Thymus (tissue), 11 donors: ENCODE measurements around the gene OLFM2. TPM values are rescaled to one million over a fixed set of nuclear protein-coding genes. Genes with fewer than 3 reads are reported as not detected.
"Not testable (repeated sequence)": the region's sequence is repeated elsewhere in the genome, so short reads cannot be mapped to it uniquely, and the experiment has no call there.

Experiments used
- DNase-seq, 9 donors: peaks; one replicate each; pipeline ENCODE4 v3.0.0-alpha.2; 2013; ENCODE audit warnings: low spot score in 9 of 9, low read depth in 6 of 9, missing footprints in 1 of 9
- H3K27ac ChIP-seq, 2 donors: one replicate each; pipeline ENCODE4 v1.5.1; 2013; ENCODE audit warnings: control low read depth in 1 of 2, low read depth in 1 of 2, low read length in 1 of 2, mild to moderate bottlenecking in 1 of 2, moderate library complexity in 1 of 2
- H3K27me3 ChIP-seq, 2 donors: one replicate each; pipeline ENCODE4 v1.5.1; 2013; ENCODE audit warnings: low read length in 1 of 2; ENCODE audit not compliant: control insufficient read depth in 2 of 2, insufficient read depth in 1 of 2
- H3K36me3 ChIP-seq, 2 donors: one replicate each; pipeline ENCODE4 v1.5.1; 2013; ENCODE audit warnings: low read length in 1 of 2, mild to moderate bottlenecking in 1 of 2, moderate library complexity in 1 of 2; ENCODE audit not compliant: control insufficient read depth in 2 of 2, insufficient read depth in 2 of 2
- H3K4me1 ChIP-seq, 2 donors: one replicate each; pipeline ENCODE4 v1.5.1; 2013; ENCODE audit warnings: low read length in 2 of 2; ENCODE audit not compliant: control insufficient read depth in 2 of 2, insufficient read depth in 2 of 2
- H3K4me3 ChIP-seq, 2 donors: one replicate each; pipeline ENCODE4 v1.5.1; 2013; ENCODE audit warnings: low read length in 2 of 2, control low read depth in 1 of 2, mild to moderate bottlenecking in 1 of 2
- H3K9me3 ChIP-seq, 2 donors: one replicate each; pipeline ENCODE4 v1.5.1; 2013; ENCODE audit warnings: low read length in 1 of 2, mild to moderate bottlenecking in 1 of 2; ENCODE audit not compliant: control insufficient read depth in 2 of 2, insufficient read depth in 1 of 2
- WGBS: extraction: QIAGEN DNeasy Blood & Tissue Kit; methylation state at CpG from one replicate; pipeline ENCODE4 v1.1.7; 2013; 5-methylcytosine and 5-hydroxymethylcytosine counted together
- polyA plus RNA-seq: library from polyadenylated mRNA; stranded (reverse); fragments of 200-250 nt; gene quantifications from one replicate; pipeline ENCODE4 v1.2.3, GENCODE V29; 2013
- total RNA-seq: library from RNA; stranded (reverse); fragments of 120-200 nt; gene quantifications from one replicate; pipeline ENCODE4 v1.2.4, GENCODE V29; 2013
- donor health status: healthy.

The OLFM2 gene
- total and polyA plus RNA-seq, 2 donors, result 10.4 to 14.3 TPM

DNA sequence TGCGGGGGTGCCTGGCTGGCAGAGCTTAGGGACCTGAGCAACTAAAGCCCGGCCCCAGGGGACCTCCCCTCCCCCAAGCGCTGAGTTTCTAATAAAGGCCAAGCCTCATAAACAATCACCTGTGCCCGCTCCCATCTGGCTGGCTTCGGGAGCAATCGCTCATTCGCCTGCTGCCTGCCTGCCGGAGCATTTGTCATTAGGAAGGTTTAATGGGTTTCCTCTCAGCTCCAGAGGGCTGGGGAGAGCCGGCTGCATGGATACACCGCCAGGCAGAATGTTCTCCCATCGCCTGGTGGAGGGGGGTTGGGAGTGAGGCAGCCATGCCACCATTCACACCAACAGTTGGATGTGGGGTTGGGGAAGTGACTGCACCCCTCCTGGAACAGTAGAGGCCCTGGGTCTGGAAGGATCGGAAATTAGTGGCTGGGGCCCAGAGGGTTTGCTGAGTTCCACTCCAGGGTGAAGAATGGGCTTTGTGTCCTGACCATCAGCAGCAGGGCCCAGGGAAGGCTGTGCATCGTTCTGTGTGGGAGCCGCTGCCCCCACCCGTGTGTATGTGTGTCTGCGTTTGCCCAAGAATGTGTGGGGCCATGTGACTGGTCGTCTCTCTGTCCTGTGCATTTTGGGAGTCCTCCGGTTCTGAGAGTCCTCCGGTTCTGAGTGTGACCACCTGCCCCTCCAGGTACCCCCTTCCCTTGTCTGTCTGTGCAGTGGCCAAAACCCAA is 85.9 kb downstream of the OLFM2 start:
- Histone ChIP-seq H3K4me3 (no peak overlapping the region), H3K36me3 (peaks cover 57 to 85% of the 10 kb centered on the region in 2 donors), H3K4me1 (peaks cover 15 to 20% of the 10 kb centered on the region in 2 donors), H3K27me3 (no peaks in the 10 kb centered on the region), H3K27ac (no peak overlapping the region), H3K9me3 (peaks cover 0 to 3% of the 10 kb centered on the region in 2 donors)
- 90% methylated on average over 19 of the region's 19 CpGs for WGBS
- no peak for DNase-seq

DNA sequence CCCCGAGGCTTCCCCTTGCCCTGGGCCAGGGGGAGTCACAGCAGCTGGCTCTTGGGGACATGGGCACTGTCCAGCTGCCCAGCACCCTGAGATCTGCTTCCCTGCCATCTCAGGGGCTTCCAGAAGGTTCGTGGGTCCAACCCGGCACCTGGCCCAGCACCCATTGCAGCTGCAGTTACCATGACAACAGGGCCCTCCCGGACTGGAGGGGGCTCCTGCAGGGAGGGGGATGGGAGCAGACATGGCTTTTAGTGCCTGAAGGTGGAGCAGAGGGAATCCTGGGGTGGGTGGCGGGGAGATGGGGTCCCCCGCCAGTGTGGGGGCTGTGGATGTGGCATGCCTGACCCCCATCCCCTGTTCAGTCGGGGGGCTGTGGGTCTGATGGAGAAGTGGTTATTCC is 86.5 kb downstream of the OLFM2 start:
- no peak for DNase-seq
- peaks cover 15 to 20% of the 10 kb centered on the region in 2 donors for H3K4me1 ChIP-seq
- no peak overlapping the region for H3K27ac ChIP-seq
- H3K4me3 ChIP-seq, result no peak overlapping the region
- H3K9me3 ChIP-seq, result peaks cover 0 to 3% of the 10 kb centered on the region in 2 donors
- H3K36me3 ChIP-seq, result peaks cover 59 to 88% of the 10 kb centered on the region in 2 donors
- H3K27me3 ChIP-seq, result no peaks in the 10 kb centered on the region
- 88% methylated on average over 7 of the region's 7 CpGs for WGBS

DNA sequence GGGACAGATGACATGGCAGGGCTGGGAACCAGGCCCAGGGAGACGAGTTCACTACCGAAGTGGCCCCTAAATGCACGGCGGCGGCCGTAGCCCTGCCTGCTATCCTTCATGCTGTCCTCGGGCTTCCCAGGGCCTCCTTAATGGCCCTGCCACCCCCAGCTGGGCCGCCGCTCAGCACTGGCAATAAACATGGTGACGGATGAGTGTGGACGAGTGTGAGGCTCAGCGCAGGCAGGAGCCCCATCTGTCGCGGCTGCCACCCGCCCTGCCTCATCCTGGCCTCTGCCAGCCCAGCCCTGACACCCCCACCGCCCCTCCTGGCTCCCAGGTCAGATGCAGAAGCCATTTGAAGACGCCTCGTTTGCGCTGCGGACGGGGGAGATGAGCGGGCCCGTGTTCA is 87.6 kb downstream of the OLFM2 start:
- no peak for DNase-seq
- Histone ChIP-seq H3K4me3 (no peak overlapping the region), H3K36me3 (peaks cover 65 to 89% of the 10 kb centered on the region in 2 donors), H3K9me3 (peaks cover 0 to 2% of the 10 kb centered on the region in 2 donors), H3K27me3 (no peaks in the 10 kb centered on the region), H3K27ac (peak overlapping the region in 1 of 2 donors; percentile 8), H3K4me1 (peaks cover 15 to 20% of the 10 kb centered on the region in 2 donors)
- 96% methylated on average over 23 of the region's 23 CpGs for WGBS

GRCh38 chr19:9848060-9848459 is 88.3 kb downstream of the OLFM2 start:
- 94% methylated on average over 4 of the region's 4 CpGs for WGBS
- peak in 3 of 9 donors; percentile 43 to 56 (median 47) for DNase-seq
- H3K36me3 ChIP-seq, result peaks cover 72 to 96% of the 10 kb centered on the region in 2 donors

GRCh38 chr19:9847087-9847671 is 89.1 kb downstream of the OLFM2 start:
- 95% methylated on average over 13 of the region's 13 CpGs for WGBS

More at GRCh38 chr19:9848060-9848459, 88.3 kb downstream of the OLFM2 start:
- no peaks in the 10 kb centered on the region for H3K27me3 ChIP-seq
- H3K27ac ChIP-seq, result peak overlapping the region in 1 of 2 donors; percentile 15
- no peak overlapping the region for H3K4me3 ChIP-seq
- H3K4me1 ChIP-seq, result peaks cover 15 to 20% of the 10 kb centered on the region in 2 donors
- peaks cover 0 to 9% of the 10 kb centered on the region in 2 donors for H3K9me3 ChIP-seq

GRCh38 chr19:9843626-9844273 is 92.6 kb downstream of the OLFM2 start:
- peaks cover 91 to 100% of the 10 kb centered on the region in 2 donors for H3K36me3 ChIP-seq
- H3K4me3 ChIP-seq, DNase-seq, H3K27me3 ChIP-seq: not testable (repeated sequence)
- H3K9me3 ChIP-seq, result peaks cover 0 to 11% of the 10 kb centered on the region in 2 donors
- peaks cover 15 to 18% of the 10 kb centered on the region in 2 donors for H3K4me1 ChIP-seq
- H3K27ac ChIP-seq, result peak overlapping the region in 1 of 2 donors; percentile 20
- WGBS, result 98% methylated on average over 12 of the region's 12 CpGs

More at GRCh38 chr19:9847087-9847671, 89.1 kb downstream of the OLFM2 start:
- peaks cover 0 to 11% of the 10 kb centered on the region in 2 donors for H3K9me3 ChIP-seq
- peak overlapping the region in 1 of 2 donors; percentile 20 for H3K27ac ChIP-seq
- H3K36me3 ChIP-seq, result peaks cover 81 to 99% of the 10 kb centered on the region in 2 donors
- H3K27me3 ChIP-seq, result no peaks in the 10 kb centered on the region
- H3K4me1 ChIP-seq, result peaks cover 15 to 20% of the 10 kb centered on the region in 2 donors
- H3K4me3 ChIP-seq, result no peak overlapping the region
- peak in 1 of 9 donors; percentile 46 for DNase-seq

DNA sequence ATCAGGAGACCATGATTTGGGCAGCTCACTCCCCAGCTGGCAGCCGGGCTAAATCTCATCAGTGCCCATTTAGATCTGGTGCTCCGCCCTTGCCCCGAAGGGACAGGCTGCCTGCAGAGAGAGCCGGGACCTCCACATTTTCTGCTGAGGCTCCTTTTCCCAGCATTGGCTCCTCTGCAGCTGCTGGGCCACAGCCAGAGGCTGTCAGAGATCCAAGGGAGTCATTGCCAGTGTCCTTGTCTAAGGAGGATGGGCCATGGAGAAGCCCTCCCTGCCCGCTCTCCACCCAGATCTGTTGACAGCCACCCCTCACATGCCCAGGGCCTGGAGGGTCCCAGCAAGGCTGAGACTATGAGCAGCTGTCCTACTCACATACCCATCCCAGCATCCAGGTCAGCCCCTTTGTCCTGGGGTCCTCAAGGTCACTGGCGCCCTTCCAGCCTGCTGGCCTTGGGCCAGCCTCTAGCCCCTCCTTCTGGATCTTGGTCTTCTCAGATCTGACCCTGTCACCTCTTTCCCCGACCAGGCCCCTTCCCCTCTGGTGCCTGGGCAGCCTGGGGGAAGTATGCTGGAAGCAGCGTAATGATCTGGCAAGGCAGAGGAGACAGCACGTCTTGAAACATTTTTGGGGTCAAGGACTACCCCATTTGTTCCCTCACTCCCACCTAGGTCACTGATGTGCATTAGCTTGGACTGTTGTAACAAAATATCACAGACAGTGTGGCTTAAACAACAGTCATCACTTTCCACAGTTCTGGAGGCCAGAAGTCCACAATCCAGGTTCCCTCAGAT is 93.3 kb downstream of the OLFM2 start:
- WGBS, result 98% methylated on average over 9 of the region's 9 CpGs
- H3K9me3 ChIP-seq, result peaks cover 0 to 11% of the 10 kb centered on the region in 2 donors
- no peak for DNase-seq
- no peaks in the 10 kb centered on the region for H3K27me3 ChIP-seq
- no peak overlapping the region for H3K4me3 ChIP-seq
- H3K4me1 ChIP-seq, result peaks cover 10 to 13% of the 10 kb centered on the region in 2 donors
- H3K36me3 ChIP-seq, result peaks cover 94 to 100% of the 10 kb centered on the region in 2 donors
- H3K27ac ChIP-seq, result no peak overlapping the region

- Histone ChIP-seq H3K9me3 (peaks cover 0 to 11% of the 10 kb centered on the region in 2 donors), H3K4me3 (no peak overlapping the region), H3K36me3 (peaks cover 66% of the 10 kb centered on the region in 2 donors), H3K27ac (no peak overlapping the region), H3K27me3 (no peaks in the 10 kb centered on the region), H3K4me1 (peaks cover 5 to 14% of the 10 kb centered on the region in 2 donors)
- no peak for DNase-seq
- 98% methylated on average over 1 of the region's 1 CpG for WGBS
Observed at GRCh38 chr19:9839415-9839814, 96.9 kb downstream of the OLFM2 start.
